ENCODE results near the gene C4BPB.

GRCh38 chr1:207078578-207079132 is 10.0 kb upstream of the C4BPB start:
- TF ChIP-seq, protein P1, sequence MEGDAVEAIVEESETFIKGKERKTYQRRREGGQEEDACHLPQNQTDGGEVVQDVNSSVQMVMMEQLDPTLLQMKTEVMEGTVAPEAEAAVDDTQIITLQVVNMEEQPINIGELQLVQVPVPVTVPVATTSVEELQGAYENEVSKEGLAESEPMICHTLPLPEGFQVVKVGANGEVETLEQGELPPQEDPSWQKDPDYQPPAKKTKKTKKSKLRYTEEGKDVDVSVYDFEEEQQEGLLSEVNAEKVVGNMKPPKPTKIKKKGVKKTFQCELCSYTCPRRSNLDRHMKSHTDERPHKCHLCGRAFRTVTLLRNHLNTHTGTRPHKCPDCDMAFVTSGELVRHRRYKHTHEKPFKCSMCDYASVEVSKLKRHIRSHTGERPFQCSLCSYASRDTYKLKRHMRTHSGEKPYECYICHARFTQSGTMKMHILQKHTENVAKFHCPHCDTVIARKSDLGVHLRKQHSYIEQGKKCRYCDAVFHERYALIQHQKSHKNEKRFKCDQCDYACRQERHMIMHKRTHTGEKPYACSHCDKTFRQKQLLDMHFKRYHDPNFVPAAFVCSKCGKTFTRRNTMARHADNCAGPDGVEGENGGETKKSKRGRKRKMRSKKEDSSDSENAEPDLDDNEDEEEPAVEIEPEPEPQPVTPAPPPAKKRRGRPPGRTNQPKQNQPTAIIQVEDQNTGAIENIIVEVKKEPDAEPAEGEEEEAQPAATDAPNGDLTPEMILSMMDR (optimal IDR thresholded peaks at IDR 0.05 in 1 of 3, IDR thresholded peaks at IDR 0.05 in 1 of 3, conservative IDR thresholded peaks at IDR 0.05 in 1 of 3; ENCODE audit: extremely low read depth in 1 of 3, insufficient read depth in 2 of 3, low read length in 3 of 3), result no peak
- TF ChIP-seq EZH2 (IDR thresholded peaks at IDR 0.05; ENCODE audit: low read length), result no peak
